ENCODE data around the gene CRIM1.

- TF ChIP-seq POLR2A (IDR thresholded peaks at IDR 0.05) (no peak), CTCF (IDR thresholded peaks at IDR 0.05) (no peak), POLR2AphosphoS5 (IDR thresholded peaks at IDR 0.05) (no peak)
Measured at GRCh38 chr2:36413218-36413617, 57.6 kb downstream of the CRIM1 start.

Measured in upper lobe of left lung (tissue), 4 donors.